GM21576 (cell line): ENCODE data around the gene CBLB.
"Not testable (repeated sequence)": the region's sequence is repeated elsewhere in the genome, so short reads cannot be mapped to it uniquely, and the experiment has no call there.

ENCODE experiments used
- ATAC-seq: cut with Tn5 transposase; IDR thresholded peaks from one replicate; pipeline ENCODE4 v1.9.1; 2021; ENCODE audit warnings: mild to moderate bottlenecking, moderate library complexity; ENCODE audit not compliant: unreplicated experiment

The CBLB gene

GRCh38 chr3:105763659-105764036 is 105.2 kb downstream of the CBLB start:
- no peak for ATAC-seq

DNA sequence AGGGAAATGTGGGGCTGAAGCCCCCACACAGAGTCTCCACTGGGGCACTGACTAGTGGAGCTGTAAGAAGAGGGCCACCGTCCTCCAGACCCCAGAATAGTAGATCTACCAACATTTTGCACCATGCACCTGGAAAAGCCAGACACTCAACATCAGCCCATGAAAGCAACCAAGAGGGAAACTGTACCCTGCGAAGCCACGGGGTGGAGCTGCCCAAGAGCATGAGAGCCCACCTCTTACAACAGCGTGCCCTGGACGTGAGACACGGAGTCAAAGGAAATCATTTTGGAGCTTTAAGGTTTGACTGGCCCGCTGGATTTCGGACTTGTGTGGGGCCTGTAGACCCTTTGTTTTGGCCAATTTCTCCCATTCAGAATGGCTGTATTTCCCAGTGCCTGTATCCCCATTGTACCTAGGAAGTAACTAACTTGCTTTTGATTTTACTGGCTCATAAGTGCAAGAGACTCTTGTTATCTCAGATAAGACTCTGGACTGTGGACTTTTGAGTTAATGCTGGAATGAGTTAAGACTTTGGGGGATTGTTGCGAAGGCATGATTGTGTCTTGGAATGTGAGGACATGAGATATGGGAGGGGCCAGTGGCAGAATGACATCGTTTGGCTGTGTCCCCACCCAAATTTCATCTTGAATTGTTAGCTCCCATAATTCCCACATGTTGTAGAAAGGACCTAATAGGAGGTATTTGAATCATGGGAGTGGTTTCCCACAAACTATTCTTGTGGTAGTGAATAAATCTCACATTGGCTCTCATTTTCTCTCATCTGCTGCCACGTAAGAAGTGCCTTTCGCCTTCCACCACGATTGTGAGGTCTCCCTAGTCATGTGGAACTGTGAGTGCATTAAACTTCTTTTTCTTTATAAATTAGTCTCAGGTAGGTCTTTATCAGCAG is 105.8 kb downstream of the CBLB start:
- ATAC-seq, result no peak

DNA sequence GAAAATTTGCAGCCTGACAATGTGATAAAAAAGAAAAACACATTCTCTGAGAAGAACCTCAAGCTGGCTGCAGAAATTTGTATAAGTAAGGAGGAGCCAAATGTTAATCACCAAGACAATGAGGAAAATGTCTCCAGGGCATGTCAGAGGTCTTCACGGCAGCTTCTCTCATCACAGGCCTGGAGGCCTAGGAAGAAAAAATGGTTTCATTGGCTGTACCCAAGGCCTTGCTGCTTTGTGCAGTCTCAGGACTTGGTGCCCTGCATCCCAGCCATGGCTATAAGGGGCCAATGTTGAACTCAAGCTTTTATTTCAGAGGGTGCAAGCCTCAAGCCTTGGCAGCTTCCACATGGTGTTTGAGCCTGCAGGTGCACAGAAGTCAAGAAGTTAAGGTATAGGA is 106.6 kb downstream of the CBLB start:
- not testable (repeated sequence) for ATAC-seq

- ATAC-seq, result no peak
Observed at GRCh38 chr3:105759442-105760078, 109.3 kb downstream of the CBLB start.

GRCh38 chr3:105758451-105758850 is 110.4 kb downstream of the CBLB start:
- ATAC-seq, result no peak

- no peak for ATAC-seq
Observed at GRCh38 chr3:105755121-105755886, 113.5 kb downstream of the CBLB start.

DNA sequence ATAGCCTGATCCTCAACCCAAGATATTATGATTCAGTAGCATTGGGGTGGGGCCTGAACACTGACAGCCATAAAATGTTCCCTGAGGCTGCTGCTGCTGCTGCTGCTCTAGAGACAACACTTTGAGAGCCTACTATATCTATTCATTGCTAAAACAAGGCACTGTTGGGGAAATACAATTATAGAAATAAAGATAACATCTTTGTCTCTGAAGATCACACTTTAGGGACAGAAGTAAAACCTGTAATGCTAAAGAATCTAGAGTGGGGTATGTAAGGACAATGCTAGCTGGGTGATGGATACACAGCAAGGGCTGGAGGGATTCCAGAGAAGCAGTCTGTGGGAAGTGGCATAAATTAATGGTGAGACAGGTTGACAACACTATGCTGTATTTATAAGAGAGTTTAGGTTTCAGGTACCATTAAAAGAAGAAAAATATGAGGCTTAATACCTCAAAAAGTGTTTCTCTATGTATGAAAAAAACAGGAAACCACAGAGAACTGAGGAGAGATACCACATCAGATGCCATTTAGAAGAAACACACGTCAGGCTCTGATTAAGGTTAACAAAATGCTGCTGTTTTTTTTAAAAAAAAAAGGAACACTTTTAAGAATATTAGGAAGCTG is 115.9 kb downstream of the CBLB start:
- ATAC-seq, result no peak

GRCh38 chr3:105747696-105748095 is 121.1 kb downstream of the CBLB start:
- ATAC-seq, result no peak

GRCh38 chr3:105747060-105747541 is 121.7 kb downstream of the CBLB start:
- ATAC-seq, result no peak

GRCh38 chr3:105746231-105746996 is 122.4 kb downstream of the CBLB start:
- ATAC-seq, result no peak

GRCh38 chr3:105745046-105745445 is 123.8 kb downstream of the CBLB start:
- no peak for ATAC-seq

GRCh38 chr3:105744202-105744601 is 124.6 kb downstream of the CBLB start:
- no peak for ATAC-seq

GRCh38 chr3:105733356-105733755 is 135.5 kb downstream of the CBLB start:
- no peak for ATAC-seq

DNA sequence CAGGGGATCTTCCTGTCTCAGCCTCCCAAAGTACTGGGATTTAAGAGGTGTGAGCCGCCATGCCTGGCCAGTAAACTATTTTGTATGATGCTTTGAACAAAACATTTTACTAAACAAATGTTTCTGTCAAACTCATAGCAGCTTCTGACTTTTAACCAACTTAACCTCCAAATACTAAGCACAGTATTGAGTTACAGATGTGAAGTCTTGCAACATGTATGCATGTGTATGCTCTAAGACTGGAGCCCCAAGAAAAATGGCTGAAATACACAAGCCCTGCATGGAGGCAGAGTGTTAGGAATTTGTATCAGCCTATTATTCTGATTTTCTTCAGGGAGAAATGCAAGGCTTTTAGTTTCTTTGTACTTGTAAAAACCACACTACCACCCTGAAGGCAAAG is 137.1 kb downstream of the CBLB start:
- no peak for ATAC-seq

DNA sequence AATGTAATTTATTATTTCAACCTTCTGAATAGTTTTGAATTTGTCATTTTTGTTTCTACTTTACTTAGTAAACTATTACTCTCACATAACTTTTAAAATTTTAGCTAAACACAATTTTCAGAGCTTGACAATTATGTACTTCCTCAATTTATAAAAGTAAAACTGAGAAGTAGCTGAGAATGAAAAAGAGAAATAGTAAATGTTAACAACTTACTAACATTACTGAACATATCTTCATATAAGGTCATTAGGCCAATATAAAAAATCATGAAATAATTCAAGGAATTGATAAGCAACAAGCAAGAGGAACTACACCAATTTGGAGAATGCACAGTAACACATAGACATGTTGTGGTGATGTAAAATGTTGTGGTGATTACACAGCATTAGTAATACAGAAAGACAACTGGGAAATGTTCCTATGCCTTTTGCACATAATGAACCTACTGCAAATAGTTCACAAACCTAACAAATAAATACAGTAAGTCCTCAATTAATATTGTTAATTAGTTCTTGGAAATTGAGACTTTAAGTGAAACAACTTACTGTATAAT is 137.9 kb downstream of the CBLB start:
- ATAC-seq, result no peak

DNA sequence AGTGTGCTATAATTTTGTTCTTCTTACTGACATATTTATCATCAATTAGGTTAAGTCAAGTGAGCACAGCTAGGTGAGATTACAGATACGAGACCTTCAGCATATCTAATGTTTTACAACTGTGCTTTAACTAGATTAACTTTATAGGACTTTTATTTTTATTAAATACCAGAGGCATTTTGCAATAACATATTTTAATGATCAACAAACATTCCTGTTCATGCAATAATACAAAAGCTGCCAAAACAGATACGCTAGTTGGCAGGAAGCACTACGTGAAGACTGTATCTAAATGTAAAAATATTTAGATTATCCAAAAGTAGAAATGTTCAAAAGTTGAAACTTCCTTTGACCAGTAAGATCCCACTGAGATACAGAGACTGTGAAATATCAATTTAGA is 139.1 kb downstream of the CBLB start:
- no peak for ATAC-seq

DNA sequence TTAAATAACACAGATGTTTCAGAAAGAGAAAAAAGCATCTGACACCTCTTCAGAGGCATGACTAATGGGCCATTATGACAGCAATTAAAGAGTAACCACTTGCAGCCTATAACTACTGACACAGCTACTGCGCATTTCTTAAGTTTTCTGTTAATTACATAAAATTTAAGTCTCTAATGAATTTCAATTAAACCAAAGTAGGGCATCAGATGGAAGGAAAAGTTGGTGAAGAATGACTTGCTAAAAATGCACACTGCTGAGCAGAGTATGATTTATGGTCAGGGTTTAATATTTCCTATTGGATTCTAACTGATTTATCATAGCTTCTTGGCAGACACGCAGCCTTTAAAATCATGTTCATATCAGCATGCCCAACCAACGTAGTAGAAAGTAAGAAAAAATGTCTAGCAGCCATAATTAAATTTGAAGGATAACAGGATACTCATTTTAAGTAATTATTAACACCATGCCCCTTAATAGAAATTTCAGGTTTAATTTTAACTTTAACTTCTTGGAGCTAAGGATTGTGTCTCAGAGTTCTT is 140.0 kb downstream of the CBLB start:
- no peak for ATAC-seq

DNA sequence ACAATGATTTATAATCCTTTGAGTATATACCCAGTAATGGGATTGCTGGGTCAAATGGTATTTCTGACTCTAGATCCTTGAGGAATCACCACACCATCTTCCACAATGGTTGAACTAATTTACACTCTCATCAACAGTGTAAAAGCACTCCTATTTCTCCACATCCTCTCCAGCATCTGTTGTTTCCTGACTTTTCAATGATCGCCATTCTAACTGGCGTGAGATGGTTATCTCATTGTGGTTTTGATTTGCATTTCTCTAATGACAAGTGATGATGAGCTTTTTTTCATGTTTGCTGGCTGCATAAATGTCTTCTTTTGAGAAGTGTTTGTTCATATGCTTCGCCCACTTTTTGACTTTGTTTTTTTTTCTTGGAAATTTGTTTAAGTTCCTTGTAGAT is 141.8 kb downstream of the CBLB start:
- ATAC-seq, result not testable (repeated sequence)

DNA sequence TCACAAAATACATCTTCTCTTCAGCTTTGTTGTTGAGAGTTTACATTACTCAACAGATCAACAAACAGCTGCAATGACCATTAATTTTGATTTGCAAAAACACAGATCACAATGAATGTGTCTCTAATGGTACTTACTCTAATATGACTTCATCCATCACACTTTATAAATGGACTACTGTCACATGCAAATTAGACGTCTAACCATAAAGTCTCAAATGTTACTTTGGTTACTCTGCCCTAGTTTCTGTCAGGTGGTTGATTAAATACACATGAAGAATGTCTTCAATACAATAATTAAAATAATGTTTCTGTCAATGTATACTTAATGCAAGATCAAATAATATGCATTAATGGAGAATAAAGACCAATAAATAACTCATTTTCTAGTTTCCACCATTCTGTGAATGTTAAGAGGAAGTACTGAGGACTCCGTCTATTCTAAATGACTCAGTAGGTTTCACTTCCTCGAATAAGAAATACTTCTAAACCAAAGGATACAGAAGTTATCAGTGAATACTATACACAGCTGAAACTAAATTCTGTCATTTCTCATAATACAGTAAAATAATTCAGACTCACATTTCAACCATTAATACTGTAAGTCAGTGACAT is 145.8 kb downstream of the CBLB start:
- peak; percentile 100 for ATAC-seq
